NB4 (cell line): ENCODE results near the gene E2F3.

Experiments used
- DNase-seq: peaks from one replicate; pipeline ENCODE4 v3.0.0; 2010; ENCODE audit warnings: low read depth
- H3K4me3 ChIP-seq: one replicate; pipeline ENCODE4 v1.5.1; 2011; ENCODE audit warnings: mild to moderate bottlenecking, low read depth, low read length, moderate library complexity
- MYC ChIP-seq: IDR thresholded peaks from 2 replicates; pipeline ENCODE4 v1.6.1; 2011; ENCODE audit warnings: low read depth, low read length
- POLR2A ChIP-seq: IDR thresholded peaks from 2 replicates; pipeline ENCODE4 v1.6.1; 2011; ENCODE audit warnings: mild to moderate bottlenecking; ENCODE audit not compliant: insufficient read length; ENCODE audit errors: extremely low read depth
- TF ChIP-seq, protein P1 (sequence below): IDR thresholded peaks from 2 replicates; pipeline ENCODE4 v1.6.1; 2011; ENCODE audit warnings: low read depth, low read length
- TF ChIP-seq, protein P2 (sequence below): IDR thresholded peaks from one replicate; pipeline ENCODE4 v1.5.1; 2012; ENCODE audit warnings: low read depth, low read length

The E2F3 gene

DNA sequence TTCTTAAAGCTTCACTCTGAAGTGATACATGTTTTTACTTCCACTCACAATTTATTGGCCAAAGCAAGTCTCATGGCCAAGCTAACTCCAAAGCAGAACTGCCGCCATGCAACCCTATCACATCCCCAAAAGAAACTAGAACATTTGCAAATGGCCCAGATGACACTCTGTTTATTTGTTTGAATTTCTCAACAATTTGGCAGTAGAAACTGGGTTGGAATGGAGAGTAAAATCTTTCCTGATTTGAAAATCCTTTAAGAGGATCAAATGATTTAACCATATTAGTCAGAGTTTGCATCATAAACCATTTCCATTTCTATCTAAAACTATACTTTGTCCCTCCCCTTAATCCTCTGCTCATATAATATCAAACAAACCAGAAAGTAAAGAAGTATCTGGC is 39.1 kb upstream of the E2F3 start:
- TF ChIP-seq, protein P1, sequence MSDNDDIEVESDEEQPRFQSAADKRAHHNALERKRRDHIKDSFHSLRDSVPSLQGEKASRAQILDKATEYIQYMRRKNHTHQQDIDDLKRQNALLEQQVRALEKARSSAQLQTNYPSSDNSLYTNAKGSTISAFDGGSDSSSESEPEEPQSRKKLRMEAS: no peak
- TF ChIP-seq POLR2A (no peak), MYC (no peak)
- TF ChIP-seq, protein P2, sequence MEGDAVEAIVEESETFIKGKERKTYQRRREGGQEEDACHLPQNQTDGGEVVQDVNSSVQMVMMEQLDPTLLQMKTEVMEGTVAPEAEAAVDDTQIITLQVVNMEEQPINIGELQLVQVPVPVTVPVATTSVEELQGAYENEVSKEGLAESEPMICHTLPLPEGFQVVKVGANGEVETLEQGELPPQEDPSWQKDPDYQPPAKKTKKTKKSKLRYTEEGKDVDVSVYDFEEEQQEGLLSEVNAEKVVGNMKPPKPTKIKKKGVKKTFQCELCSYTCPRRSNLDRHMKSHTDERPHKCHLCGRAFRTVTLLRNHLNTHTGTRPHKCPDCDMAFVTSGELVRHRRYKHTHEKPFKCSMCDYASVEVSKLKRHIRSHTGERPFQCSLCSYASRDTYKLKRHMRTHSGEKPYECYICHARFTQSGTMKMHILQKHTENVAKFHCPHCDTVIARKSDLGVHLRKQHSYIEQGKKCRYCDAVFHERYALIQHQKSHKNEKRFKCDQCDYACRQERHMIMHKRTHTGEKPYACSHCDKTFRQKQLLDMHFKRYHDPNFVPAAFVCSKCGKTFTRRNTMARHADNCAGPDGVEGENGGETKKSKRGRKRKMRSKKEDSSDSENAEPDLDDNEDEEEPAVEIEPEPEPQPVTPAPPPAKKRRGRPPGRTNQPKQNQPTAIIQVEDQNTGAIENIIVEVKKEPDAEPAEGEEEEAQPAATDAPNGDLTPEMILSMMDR: no peak

DNA sequence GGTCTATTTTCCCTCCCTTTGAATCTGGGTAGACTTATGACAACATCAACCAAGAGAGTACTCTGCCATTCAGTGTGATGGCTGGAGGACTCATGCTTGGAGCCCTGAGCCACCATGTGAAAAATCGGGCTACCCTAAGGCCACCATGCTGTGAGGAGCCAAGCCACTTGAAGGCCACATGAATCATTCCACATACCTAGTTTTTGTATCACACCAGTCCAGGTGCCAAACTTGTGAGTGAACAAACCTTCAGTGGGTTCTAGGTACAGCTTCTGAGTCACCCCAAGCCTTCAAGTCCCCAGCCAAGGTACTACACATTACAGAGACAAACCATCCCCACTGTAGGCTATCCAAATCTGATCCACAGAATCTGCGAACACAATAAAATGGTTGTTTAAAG is 37.4 kb upstream of the E2F3 start:
- H3K4me3 ChIP-seq: no peak overlapping the region
- TF ChIP-seq MYC (no peak), POLR2A (no peak)
- TF ChIP-seq, protein P2: no peak
- TF ChIP-seq, protein P1: no peak
- no peak for DNase-seq

More for the DNA sequence above, 39.1 kb upstream of the E2F3 start:
- DNase-seq: no peak
- H3K4me3 ChIP-seq: no peak overlapping the region

DNA sequence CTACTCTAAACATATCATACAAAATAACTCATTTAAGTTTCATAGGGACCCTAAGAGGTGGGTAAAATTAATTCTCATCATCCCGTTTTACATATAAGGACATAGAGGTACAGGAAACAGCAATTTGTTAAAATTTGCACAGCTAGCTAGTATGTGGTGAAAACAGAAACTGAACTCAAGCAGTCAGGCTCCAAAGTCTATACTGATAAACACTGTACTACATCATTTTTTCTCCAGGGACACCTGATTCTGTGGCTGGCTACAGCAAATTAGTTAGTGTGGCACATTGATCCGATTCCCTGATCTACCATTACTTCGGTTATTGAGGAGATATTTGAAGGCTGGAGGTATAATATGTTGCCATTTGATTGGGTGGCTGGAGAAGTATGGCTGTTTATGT is 36.2 kb upstream of the E2F3 start:
- no peak for DNase-seq
- H3K4me3 ChIP-seq: no peak overlapping the region
- no peak for TF ChIP-seq MYC
- TF ChIP-seq, protein P1: no peak
- no peak for TF ChIP-seq POLR2A
- TF ChIP-seq, protein P2: no peak

DNA sequence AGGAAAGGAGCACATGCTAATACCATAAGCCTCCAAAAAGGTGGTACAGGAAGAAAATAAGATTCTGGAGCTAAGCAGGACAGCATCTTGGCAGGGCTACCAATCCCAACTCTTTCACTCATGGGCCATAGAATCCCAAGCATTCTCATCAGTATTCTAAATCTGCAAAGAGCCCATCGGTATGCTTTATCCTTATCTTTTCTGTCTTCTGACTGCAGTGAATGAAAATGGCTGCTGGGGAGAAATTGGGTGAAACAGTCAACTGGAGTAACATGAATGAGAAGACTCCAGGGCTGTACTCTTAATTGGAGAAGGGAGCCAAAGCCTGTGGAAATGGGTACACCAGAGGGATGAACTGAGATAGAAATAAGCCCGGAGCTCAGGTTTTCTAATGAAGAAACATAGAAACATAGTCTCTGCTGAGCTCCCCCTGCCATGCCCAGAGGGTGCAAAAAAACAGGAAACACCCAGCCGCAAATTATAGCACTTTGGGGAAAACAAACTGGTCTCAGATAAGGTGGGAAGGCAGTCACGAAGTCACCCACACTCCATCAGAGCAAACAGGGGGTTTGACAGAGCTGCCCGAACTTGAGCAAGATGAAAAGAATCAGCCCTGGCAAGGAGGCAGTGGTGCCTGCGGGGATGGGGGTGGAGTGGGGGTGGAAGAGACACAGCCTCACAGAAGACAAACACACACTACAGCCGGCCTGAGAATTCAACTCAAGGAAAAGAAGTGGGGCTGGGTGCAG is 35.4 kb upstream of the E2F3 start:
- DNase-seq: peak; percentile 85
- no peak for TF ChIP-seq POLR2A
- TF ChIP-seq, protein P1: no peak; the same call in 1 of the 2 replicates
- TF ChIP-seq MYC: peak; percentile 7; the same call in 1 of the 2 replicates
- TF ChIP-seq, protein P2: no peak

DNA sequence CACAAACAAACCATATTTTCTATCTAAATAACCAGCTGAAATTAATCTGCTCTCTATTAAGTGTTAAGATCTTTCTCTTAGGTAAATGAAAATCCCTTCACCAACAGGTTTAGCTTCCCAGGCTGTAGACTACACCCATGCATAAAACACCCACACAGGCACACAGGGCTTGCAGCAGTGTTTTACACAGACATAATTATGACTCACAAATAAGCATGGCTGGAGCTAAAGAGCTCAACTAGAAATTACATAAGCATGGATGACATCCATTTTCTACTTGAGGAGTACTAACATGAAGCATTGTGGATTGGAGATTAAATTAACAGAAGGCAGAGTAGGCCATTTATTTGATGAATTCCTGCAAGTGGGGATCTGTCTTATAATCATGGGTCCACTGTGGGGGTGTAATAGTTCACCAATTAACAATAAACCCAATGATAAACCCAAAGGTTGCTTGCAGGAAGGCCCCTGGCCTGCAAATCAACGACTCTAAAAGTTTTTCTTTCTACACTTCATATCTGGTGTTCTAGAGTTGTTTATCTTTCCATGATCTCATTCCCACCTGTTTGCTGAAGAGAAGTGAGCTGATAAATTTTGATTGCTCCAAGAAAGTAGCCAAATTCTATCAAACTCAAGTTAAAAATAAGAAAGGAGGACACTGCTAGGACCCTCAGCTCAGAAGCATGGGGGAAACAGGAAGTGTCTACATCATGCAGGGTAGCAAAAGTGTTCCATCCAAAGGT is 33.8 kb upstream of the E2F3 start:
- TF ChIP-seq, protein P2: no peak
- no peak for TF ChIP-seq POLR2A
- H3K4me3 ChIP-seq: no peak overlapping the region
- peak; percentile 68 for DNase-seq

More for the DNA sequence above, 35.4 kb upstream of the E2F3 start:
- peak overlapping the region; percentile 6 for H3K4me3 ChIP-seq
